ENCODE measurements around the gene TMEM208. TPM values are rescaled to one million over a fixed set of nuclear protein-coding genes. Genes with fewer than 3 reads are reported as not detected.

The TMEM208 gene
- polyA plus RNA-seq, 1 experiment = 79.7 TPM

- ChIA-PET CTCF (interaction anchor here (0.6 to 1.9 kb wide), 5 partner anchors 70 to 333 kb away, joined by 3 to 6 read pairs (median 4); no protein-coding TSS in a partner anchor), POLR2A (interaction anchor here (1.0 kb wide), 1 partner anchor 23 kb away, joined by 3 read pairs; no protein-coding TSS in a partner anchor)
- Histone ChIP-seq H3K36me3 (ENCODE audit: control insufficient read depth, insufficient read depth, low read length) (no peaks in the 10 kb centered on the region; the same call in 1 of the 2 replicates), H3K27me3 (ENCODE audit: control insufficient read depth, insufficient read depth, low read length) (no peaks in the 10 kb centered on the region), H3K4me3 (ENCODE audit: low read depth, low read length) (no peak overlapping the region)
- TF ChIP-seq, protein P1, sequence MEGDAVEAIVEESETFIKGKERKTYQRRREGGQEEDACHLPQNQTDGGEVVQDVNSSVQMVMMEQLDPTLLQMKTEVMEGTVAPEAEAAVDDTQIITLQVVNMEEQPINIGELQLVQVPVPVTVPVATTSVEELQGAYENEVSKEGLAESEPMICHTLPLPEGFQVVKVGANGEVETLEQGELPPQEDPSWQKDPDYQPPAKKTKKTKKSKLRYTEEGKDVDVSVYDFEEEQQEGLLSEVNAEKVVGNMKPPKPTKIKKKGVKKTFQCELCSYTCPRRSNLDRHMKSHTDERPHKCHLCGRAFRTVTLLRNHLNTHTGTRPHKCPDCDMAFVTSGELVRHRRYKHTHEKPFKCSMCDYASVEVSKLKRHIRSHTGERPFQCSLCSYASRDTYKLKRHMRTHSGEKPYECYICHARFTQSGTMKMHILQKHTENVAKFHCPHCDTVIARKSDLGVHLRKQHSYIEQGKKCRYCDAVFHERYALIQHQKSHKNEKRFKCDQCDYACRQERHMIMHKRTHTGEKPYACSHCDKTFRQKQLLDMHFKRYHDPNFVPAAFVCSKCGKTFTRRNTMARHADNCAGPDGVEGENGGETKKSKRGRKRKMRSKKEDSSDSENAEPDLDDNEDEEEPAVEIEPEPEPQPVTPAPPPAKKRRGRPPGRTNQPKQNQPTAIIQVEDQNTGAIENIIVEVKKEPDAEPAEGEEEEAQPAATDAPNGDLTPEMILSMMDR (IDR thresholded peaks at IDR 0.05; ENCODE audit: insufficient read depth, low read depth, low read length) = no peak
- DNase-seq (ENCODE audit: low read depth) = peak; percentile 60
These were observed 41.2 kb downstream of the TMEM208 start for GRCh38 chr16:67268136-67268579.

- Histone ChIP-seq H3K27me3 (ENCODE audit: control insufficient read depth, insufficient read depth, low read length) (no peaks in the 10 kb centered on the region), H3K4me3 (ENCODE audit: low read depth, low read length) (no peak overlapping the region), H3K36me3 (ENCODE audit: control insufficient read depth, insufficient read depth, low read length) (no peaks in the 10 kb centered on the region; the same call in 1 of the 2 replicates)
- ChIA-PET POLR2A (no interaction called here), CTCF (interaction anchor here (0.6 to 2.7 kb wide), 5 partner anchors 9 to 69 kb away, joined by 3 to 10 read pairs (median 6); no protein-coding TSS in a partner anchor)
- no peak for DNase-seq (ENCODE audit: low read depth)
- TF ChIP-seq, protein P1 (IDR thresholded peaks at IDR 0.05; ENCODE audit: insufficient read depth, low read depth, low read length) = no peak
These were observed 42.8 kb downstream of the TMEM208 start for GRCh38 chr16:67269766-67270165.

DNA sequence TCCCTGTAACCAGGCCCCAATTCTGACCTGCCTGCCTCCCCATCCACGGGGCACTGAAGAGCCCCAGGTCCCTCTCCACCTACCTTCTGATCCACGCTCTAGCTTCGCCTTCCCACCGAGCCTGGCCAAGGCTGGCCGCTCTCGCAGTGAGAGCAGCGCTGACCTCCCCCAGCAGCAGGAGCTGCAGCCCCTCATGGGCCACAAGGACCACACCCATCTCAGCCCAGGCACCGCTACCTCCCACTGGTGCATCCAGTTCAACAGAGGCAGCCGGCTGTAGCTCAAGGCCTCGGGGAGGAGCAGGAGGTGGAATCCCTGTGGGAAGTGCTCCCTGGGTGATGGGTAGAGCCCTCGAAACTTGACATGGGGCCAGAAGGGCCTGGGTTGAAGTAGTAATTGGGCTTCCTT is 44.0 kb downstream of the TMEM208 start:
- POLR2A ChIA-PET = no interaction called here
- Histone ChIP-seq H3K27me3 (ENCODE audit: control insufficient read depth, insufficient read depth, low read length) (no peaks in the 10 kb centered on the region), H3K36me3 (ENCODE audit: control insufficient read depth, insufficient read depth, low read length) (no peaks in the 10 kb centered on the region; the same call in 1 of the 2 replicates), H3K4me3 (ENCODE audit: low read depth, low read length) (no peak overlapping the region)
- no peak for DNase-seq (ENCODE audit: low read depth)
- TF ChIP-seq, protein P1 (IDR thresholded peaks at IDR 0.05; ENCODE audit: insufficient read depth, low read depth, low read length) = no peak
- CTCF ChIA-PET = interaction anchor here (1.6 to 2.7 kb wide), 3 partner anchors 10 to 68 kb away, joined by 6 to 10 read pairs (median 9); no protein-coding TSS in a partner anchor

DNA sequence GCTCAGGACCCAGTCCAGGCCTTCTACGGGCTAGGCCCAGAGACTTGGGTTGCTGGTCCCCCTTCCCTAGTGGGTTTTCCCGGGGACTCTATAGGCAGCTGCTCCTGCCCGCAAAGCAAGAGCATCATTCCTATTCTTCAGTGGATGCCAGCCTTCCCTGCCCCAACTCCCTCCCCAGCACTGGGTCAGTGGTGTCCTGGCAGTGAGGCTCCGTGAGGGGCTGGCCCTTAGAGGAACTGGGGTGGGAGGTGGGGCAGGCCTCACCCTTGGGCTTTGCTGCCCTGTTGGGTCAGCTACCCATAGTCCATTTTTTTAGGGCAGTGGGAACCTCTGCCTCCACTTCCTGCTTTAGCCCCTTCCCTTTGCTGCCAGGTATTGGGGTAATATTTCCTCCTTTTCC is 44.5 kb downstream of the TMEM208 start:
- ChIA-PET POLR2A (no interaction called here), CTCF (interaction anchor here (1.6 to 2.7 kb wide), 2 partner anchors 13 to 68 kb away, joined by 6 to 9 read pairs; no protein-coding TSS in a partner anchor)
- no peak for DNase-seq (ENCODE audit: low read depth)
- TF ChIP-seq, protein P1 (IDR thresholded peaks at IDR 0.05; ENCODE audit: insufficient read depth, low read depth, low read length) = no peak
- Histone ChIP-seq H3K4me3 (ENCODE audit: low read depth, low read length) (no peak overlapping the region), H3K27me3 (ENCODE audit: control insufficient read depth, insufficient read depth, low read length) (no peaks in the 10 kb centered on the region), H3K36me3 (ENCODE audit: control insufficient read depth, insufficient read depth, low read length) (no peaks in the 10 kb centered on the region; the same call in 1 of the 2 replicates)

- H3K4me3 ChIP-seq (ENCODE audit: low read depth, low read length) = no peak overlapping the region
- TF ChIP-seq, protein P1 (IDR thresholded peaks at IDR 0.05; ENCODE audit: insufficient read depth, low read depth, low read length) = no peak
- no peaks in the 10 kb centered on the region for H3K27me3 ChIP-seq (ENCODE audit: control insufficient read depth, insufficient read depth, low read length)
- CTCF ChIA-PET = interaction anchor here (0.7 kb wide), 1 partner anchor 141 kb away, joined by 3 read pairs; no protein-coding TSS in a partner anchor
- POLR2A ChIA-PET = no interaction called here
- no peaks in the 10 kb centered on the region; the same call in 1 of the 2 replicates for H3K36me3 ChIP-seq (ENCODE audit: control insufficient read depth, insufficient read depth, low read length)
- DNase-seq (ENCODE audit: low read depth) = no peak
These were observed 48.4 kb downstream of the TMEM208 start for GRCh38 chr16:67275321-67275720.

All from BJ (cell line).